NCI-H187 treated with DMSO at 0.1 percent for 48 hours (cell line): Measurements from ENCODE around the gene ANK3.

Source experiments
- DNase-seq: peaks from one replicate; lab custom pipeline; 2025; lab: John Stamatoyannopoulos, UW

ANK3 gene

GRCh38 chr10:60377042-60377352 lies 12.7 kb downstream of the ANK3 start:
- no peak for DNase-seq

- no peak for DNase-seq
Measured at GRCh38 chr10:60376221-60377041, 13.2 kb downstream of the ANK3 start.

- no peak for DNase-seq
Measured at GRCh38 chr10:60375293-60376004, 14.2 kb downstream of the ANK3 start.

- DNase-seq: no peak
Measured at GRCh38 chr10:60374836-60375235, 14.8 kb downstream of the ANK3 start.

GRCh38 chr10:60372436-60372835 lies 17.2 kb downstream of the ANK3 start:
- DNase-seq: no peak

- no peak for DNase-seq
Measured at GRCh38 chr10:60369547-60369930, 20.1 kb downstream of the ANK3 start.

- no peak for DNase-seq
Measured at GRCh38 chr10:60368875-60369546, 20.7 kb downstream of the ANK3 start.

- DNase-seq: no peak
Measured at GRCh38 chr10:60367901-60368300, 21.8 kb downstream of the ANK3 start.

- no peak for DNase-seq
Measured at GRCh38 chr10:60367431-60367830, 22.2 kb downstream of the ANK3 start.

GRCh38 chr10:60367024-60367423 lies 22.7 kb downstream of the ANK3 start:
- DNase-seq: no peak

GRCh38 chr10:60363187-60363586 lies 26.5 kb downstream of the ANK3 start:
- DNase-seq: no peak

- DNase-seq: no peak
Measured at GRCh38 chr10:60362461-60362860, 27.2 kb downstream of the ANK3 start.

- no peak for DNase-seq
Measured at GRCh38 chr10:60359066-60359465, 30.6 kb downstream of the ANK3 start.

GRCh38 chr10:60358282-60358681 lies 31.4 kb downstream of the ANK3 start:
- no peak for DNase-seq

GRCh38 chr10:60353519-60354258 lies 36.0 kb downstream of the ANK3 start:
- DNase-seq: no peak

GRCh38 chr10:60352105-60352504 lies 37.6 kb downstream of the ANK3 start:
- no peak for DNase-seq

GRCh38 chr10:60351191-60351853 lies 38.4 kb downstream of the ANK3 start:
- DNase-seq: no peak

GRCh38 chr10:60350400-60350799 lies 39.3 kb downstream of the ANK3 start:
- no peak for DNase-seq

GRCh38 chr10:60349426-60349825 lies 40.2 kb downstream of the ANK3 start:
- no peak for DNase-seq

- DNase-seq: no peak
Measured at GRCh38 chr10:60348982-60349381, 40.7 kb downstream of the ANK3 start.

GRCh38 chr10:60347270-60347669 lies 42.4 kb downstream of the ANK3 start:
- no peak for DNase-seq

- no peak for DNase-seq
Measured at GRCh38 chr10:60346661-60347060, 43.0 kb downstream of the ANK3 start.
